Right lobe of liver (tissue), 4 donors: ENCODE data around the gene MST1.

Experiments
- CTCF ChIP-seq, 4 donors: fragments of 200-600 bp in 3 of 4; fragments of 450-650 bp in 1 of 4; IDR thresholded peaks; one replicate each; pipeline versions ENCODE4 v1.5.1 to v1.8.0; 2016 to 2022; ENCODE audit warnings: antibody characterized with exemption in 4 of 4, mild to moderate bottlenecking in 2 of 4
- POLR2A ChIP-seq: fragments of 450-650 bp; IDR thresholded peaks from one replicate; pipeline ENCODE4 v1.6.1; 2017; ENCODE audit warnings: antibody characterized with exemption, mild to moderate bottlenecking
- donor health status: DM: no; HTN: no; CAD: no.
- donor health status: DM: no; HTN: no; CAD: no.
- donor health status: DM: no; HTN: yes; CAD: no.

- no peak for TF ChIP-seq CTCF (IDR thresholded peaks at IDR 0.05)
- TF ChIP-seq POLR2A = no peak
These were observed 43.3 kb upstream of the MST1 start for GRCh38 chr3:49732597-49732996.
